Neural cell (in vitro differentiated cells): ENCODE results near the gene SCN10A.

Source experiments
- CTCF ChIP-seq: fragments of 450-650 bp; IDR thresholded peaks from 2 replicates; pipeline ENCODE4 v1.5.1; 2014; ENCODE audit warnings: antibody characterized with exemption, mild to moderate bottlenecking, moderate library complexity; ENCODE audit not compliant: poor library complexity, severe bottlenecking
- MXI1 ChIP-seq: fragments of 450-650 bp; conservative IDR thresholded peaks from 2 replicates; pipeline ENCODE4 v1.6.1; 2014; ENCODE audit warnings: antibody characterized with exemption, mild to moderate bottlenecking; ENCODE audit not compliant: poor library complexity, severe bottlenecking
- POLR2AphosphoS5 ChIP-seq: IDR thresholded peaks from 2 replicates; pipeline ENCODE4 v1.6.1; 2012
- REST ChIP-seq: IDR thresholded peaks from 2 replicates; pipeline ENCODE4 v1.6.1; 2012; ENCODE audit warnings: borderline replicate concordance
- SMC3 ChIP-seq: fragments of 450-650 bp; conservative IDR thresholded peaks from 2 replicates; pipeline ENCODE4 v1.6.1; 2014; ENCODE audit warnings: antibody characterized with exemption, mild to moderate bottlenecking, moderate library complexity; ENCODE audit not compliant: poor library complexity

- TF ChIP-seq CTCF: no peak
- no peak for TF ChIP-seq POLR2AphosphoS5
- no peak for TF ChIP-seq REST
- no peak for TF ChIP-seq MXI1
- TF ChIP-seq SMC3: no peak
Observed at GRCh38 chr3:38706961-38707360, 109.1 kb downstream of the SCN10A start.
